Stimulated activated CD4-positive, alpha-beta T cell treated with anti-CD3 and anti-CD28 coated beads, TNF-alpha, amount 100 ng/mL, for 48 hours (primary cell): ENCODE results near the gene LHX4.

Experiments used
- DNase-seq, 3 donors: peaks; one replicate each; pipeline ENCODE4 v3.0.0-alpha.2; 2020; ENCODE audit warnings: low read depth in 3 of 3

Gene LHX4

DNA sequence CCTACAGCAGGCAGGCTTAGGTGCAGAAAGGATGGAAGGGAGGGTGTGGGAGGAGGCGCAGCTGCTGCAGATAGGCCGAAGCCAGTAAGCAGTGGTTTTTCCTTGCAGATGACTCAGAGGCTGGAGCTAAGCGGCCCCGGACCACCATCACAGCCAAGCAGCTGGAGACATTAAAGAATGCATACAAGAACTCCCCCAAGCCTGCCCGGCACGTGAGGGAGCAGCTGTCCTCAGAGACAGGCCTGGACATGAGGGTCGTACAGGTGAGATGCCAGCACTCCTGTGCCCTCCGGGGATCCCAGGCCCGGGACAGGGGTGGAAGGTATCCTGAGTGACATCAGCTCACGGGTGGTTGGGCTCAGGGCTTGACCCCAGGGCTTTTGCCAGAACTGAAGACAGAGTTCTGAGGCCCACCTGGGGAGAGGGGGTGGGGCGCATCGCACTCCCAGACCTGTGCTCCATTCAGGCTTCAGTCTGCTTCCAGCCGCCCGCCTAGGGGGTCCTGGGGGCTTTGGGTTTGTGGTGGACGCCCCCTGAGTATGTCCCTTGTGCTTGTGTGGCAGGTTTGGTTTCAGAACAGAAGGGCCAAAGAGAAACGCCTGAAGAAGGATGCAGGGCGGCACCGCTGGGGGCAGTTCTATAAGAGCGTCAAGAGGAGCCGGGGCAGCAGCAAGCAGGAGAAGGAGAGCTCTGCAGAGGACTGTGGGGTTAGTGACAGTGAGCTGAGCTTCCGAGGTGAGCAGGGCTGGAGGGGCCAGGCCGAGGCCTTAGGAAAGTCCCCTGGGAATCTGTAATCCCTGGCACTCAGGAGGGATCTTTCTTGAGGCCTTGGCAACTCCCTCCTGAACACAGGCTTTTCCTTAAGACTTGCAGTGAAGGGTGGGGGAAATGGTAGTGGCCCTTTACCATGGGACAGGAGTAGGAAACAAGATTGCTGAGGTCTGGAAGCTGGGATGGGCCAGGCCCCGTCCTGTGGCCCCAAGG lies 41.5 kb downstream of the LHX4 start:
- DNase-seq, result no peak

DNA sequence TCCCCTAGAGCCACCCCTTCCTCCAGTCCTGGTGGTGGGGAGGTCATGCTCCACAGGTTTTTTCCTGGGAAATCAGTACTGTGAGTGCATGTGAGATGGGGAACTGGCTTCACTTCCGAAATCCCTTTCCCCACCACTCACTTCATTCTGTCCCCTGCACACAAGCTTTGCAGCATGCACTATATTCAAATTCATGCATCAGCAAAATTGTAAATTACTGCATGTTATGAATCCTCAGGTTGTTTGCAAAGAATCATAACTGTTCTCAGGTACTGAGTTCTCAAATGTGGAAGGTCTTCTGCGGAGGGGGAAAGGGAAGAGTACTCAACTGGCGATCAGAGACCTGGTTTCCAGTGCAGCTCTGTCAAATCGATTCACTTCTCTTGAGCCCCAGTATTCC lies 42.3 kb downstream of the LHX4 start:
- DNase-seq, result no peak

DNA sequence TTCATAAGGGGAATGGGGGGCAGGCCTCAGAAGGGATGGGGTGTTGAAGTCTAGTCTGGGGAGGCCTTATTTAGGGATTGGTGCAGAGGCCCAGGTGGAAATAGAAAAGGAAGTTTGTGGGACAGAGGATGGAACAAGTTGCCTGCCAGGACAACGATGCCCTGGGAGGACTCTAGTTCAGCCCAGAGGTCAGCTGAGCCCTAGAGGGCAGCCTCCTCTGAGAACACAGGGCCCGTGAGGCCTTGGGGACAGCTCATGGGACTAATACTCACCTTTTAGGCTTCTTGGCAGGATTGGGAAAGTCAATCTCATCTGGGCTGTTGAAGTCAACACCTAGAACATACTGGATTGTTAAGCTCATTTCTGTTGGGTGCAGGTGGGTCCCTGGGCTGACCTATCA lies 43.0 kb downstream of the LHX4 start:
- no peak for DNase-seq

DNA sequence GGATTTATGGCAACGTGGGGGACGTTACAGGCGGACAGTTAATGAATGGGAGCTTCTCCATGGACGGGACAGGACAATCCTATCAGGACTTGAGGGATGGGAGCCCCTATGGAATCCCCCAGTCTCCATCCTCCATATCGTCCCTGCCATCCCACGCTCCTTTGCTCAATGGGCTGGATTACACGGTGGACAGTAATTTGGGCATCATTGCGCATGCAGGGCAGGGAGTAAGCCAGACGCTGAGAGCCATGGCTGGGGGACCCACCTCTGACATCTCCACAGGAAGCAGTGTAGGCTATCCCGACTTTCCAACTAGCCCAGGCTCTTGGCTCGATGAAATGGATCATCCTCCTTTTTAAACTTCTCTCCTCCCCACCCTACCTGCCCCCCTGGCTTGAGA lies 44.2 kb downstream of the LHX4 start:
- no peak for DNase-seq

DNA sequence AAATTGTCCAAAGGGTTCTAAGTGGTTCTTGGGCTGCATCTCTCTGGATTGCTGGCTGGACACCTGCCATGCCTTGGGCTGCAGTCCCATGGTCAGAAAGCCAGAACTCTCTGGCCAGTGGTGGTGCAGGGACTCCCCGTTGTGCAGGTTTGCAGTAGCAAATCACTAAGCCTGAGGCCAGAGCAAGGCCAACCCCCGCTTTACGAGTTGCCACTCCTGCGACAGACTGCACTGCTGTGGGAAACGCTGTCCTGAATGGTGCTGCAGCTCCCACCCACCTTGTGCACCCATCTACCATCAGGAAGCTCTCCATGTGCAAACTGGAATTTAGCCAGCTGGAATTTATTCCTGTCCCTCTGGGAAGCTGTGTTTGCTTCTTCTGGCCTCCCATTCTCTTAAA lies 45.7 kb downstream of the LHX4 start:
- DNase-seq, result no peak

DNA sequence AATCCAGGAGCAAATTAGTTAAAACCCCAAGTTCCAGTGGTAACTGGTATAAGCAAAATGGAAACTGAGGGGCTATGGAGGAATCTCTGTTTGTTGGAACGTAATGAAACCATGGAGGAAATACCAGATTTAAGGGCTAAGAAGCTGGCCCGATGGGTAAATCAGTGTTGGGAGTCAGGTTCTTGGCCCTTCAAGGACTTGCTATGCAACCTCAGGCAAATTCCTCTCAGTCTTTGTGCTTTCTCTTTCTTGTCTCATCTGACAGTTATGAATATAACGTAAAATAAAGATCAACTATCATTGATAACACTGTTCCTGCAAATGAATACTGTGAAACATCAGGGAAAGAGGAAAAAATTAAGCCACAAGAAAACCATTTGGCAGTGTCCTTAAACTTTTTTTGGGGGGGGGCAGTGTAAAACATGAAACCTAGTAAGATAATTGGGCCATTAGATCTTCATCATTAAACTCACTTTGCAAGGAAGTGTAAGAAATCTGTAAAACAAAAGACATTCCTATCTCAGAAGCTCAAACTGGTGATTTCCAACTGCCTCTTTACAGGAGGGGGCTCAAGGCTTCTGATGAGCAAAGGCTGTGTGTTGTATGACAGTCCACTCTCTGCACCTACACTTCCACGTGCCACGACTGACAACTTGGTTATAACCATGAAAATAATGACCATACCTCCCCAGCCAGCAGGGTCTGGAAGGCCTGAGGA lies 47.6 kb downstream of the LHX4 start:
- DNase-seq, result no peak

DNA sequence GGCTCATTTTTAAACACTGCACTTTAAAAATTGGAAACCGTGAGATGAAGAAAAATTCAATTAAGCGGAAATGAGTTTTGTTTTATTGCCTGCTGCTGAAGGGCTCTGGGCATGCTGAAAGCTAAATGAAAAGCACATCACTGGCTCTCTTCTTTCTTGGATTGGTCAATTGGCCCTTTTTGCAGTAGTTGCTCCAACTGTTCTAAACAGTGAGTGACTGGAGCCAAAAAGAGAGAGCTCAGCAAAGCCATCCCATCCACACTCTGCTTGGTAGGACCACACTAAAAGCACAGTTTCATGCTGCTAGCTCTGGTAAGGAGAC lies 48.1 kb downstream of the LHX4 start:
- DNase-seq, result no peak

DNA sequence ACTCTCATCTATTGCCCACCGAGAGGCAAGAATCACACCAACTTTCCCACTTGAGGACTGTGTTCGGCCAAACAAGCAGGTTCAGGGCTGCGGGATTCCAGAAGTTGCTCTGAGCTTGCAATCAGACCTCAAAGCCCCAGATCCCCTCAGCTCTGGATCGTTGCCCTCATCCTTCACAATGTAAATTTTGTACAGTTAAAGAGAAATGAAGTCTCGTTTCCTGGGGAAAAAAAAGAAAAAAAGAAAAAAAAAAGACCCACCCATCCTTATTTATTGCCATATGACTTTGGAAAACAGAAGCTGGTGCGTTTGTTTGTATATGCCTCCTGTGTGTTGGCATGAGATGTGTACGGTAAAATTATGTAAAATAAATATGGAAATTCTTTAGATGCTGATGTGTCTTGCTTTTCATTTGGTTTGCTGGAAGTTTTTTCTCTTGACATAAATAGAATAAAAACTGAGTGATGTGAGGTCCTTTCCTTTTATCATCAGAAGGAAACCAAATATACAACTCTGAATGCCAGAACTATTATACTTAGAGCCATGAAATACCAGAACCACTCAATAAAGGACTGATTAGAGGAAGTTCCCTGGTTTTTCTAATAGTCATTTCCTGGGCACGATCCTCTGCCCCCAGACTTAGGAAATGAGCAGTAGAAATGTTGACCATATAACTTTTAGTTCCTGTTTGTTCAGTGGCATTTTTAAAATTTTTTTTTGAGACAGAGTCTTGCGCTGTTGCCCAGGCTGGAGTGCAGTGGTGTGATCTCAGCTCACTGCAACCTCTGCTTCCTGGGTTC lies 48.7 kb downstream of the LHX4 start:
- no peak for DNase-seq

DNA sequence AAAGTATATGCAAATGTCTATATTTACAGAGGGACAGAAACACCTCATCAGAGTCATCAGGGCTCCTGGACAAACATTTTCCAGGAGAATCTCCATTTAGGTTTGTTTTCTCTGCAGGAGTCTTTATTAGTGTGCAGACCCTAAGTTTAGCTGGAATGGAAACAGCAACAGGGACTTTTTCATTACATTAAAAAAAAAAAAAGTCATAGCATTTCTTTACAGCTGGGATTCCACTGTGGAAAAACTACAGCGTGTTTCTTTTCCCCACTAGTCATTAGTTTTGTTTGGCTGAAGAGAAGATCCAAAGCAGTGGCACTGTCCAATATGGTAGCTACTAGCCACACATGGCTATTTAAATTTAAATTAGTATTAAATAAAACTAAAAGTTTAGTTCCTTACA lies 49.6 kb downstream of the LHX4 start:
- no peak for DNase-seq

DNA sequence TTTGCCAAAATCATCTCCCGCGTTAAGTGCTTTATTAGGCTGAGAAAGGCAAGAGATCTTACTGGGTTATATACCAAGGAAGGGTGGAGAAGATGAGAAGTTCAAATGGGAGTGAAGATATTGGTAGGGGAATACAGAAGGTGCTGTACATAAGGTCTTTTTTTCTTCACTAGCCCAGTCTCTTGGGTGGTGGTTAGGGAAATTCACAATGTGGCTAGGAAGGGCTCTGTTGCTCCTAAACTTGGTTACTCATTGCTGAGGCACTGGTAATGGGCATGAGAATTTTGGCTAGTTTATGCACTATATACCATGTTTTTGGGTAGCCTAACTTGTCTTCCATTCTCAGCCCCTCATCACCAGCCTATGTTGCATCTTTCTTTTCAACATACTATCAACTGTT lies 50.6 kb downstream of the LHX4 start:
- DNase-seq, result no peak

DNA sequence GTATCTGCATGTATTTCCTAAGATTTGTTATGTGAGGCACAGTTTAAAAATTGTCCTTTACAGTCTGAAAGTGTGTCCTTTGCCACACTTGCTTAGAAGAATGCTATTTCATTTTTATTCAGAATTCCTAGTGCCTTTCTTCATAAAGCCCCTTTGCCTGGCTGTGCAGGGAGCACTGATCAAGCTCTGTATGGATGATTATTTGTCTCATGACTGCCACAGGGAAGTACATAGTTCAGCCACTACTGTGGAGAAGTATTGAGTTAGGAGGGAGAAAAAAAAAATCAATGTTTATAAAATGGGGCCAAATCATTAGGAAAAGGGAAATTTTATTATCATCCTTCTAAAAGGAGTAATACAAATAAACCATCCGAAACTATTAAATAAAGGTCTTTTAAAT lies 51.4 kb downstream of the LHX4 start:
- no peak for DNase-seq

DNA sequence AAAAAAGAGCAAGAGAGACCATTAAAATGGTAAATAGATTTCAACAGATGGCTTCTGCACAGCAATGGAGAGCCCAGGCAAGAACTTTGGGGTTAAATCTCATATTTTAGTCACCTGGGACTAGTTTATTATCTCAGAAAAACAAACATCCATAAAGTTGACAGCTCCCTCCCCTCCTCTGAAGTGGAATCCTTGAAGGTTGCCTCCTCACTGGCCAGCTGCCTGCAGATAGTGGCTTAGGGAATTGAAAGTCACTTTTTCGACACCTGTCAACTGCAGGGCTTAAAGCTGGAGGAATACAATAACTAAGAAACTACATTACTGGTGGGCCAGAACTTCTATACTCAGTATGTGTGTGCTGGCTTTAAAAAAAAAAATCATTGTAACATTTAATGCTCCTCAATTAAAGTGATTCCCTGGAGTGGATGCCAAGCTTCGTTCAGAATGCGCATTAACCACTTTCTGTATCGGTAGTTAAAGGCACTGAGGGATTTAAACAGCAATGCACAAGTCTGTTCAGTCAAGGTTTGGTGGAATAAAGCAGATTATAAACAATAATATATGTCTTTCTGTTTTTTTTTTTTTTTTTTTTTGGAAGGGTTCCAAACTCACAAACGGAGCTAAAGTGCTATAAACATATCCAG lies 52.5 kb downstream of the LHX4 start:
- DNase-seq, result no peak

DNA sequence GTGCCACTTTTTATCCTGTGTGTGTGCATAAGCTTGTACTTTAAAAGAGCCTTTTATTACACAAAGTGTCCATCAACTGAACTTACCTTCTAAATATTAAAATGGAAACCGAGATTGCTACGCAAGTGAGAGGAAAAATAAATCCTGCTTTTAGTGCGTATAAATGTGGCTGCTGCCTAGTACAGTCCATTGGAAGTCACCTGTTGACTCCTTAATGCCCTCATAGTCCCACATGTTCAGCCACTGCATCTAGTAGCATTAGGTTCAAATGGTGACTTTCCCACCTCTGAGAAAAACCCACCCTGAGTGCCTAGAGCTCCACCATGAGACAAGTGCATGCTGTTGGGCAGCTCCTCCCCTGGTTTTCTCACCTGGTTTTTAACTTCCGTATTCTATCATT lies 53.0 kb downstream of the LHX4 start:
- no peak for DNase-seq

DNA sequence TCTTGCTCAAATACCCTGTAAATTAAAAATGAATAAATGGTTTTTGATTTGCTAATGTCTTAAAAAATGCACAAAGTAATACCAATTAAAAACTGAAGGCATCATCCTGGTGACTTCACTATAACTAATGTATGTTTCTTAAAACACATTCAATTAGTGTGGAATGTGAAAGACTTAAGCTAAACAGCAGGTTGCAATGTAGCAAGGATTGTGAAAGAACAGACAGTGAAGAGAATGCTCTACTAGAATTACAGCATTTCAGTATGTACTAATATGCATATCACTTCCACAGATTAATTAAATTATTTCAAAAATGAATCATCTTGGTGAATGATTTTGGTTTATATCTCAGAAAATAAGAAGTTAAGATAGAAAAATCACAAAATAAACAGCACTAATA lies 56.4 kb downstream of the LHX4 start:
- no peak for DNase-seq

DNA sequence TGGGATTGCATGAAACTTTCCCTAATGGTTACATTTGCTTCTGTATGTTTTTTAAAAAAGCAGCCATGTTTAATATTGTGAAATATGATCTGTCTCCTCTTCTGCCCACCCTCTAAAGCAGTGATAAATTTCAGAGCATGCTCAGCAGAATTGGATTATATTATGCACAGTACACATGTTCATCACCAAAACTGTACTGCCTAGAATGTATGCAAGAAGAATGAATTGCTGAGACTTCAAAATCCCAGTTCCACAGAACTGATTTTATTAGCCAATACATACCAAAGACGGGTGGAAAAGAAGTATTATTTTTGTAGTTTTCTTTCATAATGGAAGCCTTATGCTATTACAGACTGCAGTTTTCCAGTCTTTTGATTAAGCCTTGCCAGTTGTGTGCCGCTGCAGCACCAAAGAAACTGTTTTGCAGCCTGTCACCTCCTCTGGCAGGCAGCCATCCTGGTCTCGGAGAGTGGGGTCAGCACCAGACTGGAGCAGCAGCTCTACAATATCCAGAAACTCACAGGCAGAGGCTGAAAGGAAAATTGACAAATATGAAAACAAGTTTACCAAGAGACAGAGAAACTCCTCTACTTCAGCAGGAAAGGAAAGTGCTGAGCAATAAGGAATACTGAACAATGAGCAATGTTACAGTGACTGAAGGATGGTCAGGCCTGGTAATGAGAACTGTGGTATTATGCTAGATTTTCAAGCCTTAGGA lies 58.1 kb downstream of the LHX4 start:
- DNase-seq, result no peak

DNA sequence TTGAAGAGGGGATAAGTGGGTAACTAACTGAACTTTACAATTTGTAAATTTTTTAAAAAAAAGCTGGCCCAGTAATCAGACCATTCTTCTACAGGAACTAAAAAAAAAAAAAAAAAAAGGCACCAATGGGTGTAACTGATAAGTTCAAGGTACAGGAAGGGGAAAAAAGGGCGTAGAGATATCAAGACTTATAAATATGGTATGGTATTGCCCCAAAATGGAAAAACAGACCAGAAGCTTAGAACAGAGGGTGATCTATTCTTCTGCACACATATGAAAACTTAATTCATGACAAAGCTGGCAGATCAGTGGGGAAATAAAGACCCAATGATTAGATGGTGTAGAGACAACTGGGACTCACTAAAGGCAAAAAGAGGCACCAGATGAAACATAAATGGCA lies 58.9 kb downstream of the LHX4 start:
- no peak for DNase-seq

DNA sequence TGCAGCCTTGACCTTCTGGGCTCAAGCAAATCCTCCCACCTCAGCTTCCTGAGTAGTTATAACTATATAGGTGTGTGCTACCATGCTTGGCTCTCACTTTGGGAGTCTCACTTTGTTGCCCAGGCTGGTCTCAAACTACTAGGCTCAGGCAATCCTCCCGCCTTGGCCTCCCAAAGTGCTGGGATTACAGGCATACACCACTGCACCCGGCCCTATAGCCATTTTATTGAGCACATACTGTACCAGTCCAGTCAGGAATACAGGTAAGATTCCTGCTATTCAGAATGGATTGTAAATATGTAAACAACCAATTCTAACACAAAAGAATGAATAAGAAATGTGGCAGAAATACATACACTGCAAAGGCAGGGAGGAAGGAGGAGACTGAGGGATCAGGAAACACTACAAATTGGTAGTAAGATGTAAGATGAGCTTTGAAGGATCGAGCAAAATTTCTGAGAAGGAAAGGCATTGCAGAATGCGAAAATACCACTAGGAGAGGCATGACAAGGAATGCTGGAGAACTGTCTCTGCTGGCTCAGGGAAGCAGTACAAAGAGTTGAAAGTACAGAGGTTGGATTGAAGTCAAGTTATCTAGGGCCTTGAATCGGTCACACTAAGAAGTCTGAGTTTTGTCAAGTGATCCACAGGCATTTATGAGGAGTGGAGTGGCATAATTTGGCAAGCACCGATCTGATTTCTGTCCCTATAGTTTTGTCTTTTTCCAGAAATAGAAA lies 60.4 kb downstream of the LHX4 start:
- no peak for DNase-seq

DNA sequence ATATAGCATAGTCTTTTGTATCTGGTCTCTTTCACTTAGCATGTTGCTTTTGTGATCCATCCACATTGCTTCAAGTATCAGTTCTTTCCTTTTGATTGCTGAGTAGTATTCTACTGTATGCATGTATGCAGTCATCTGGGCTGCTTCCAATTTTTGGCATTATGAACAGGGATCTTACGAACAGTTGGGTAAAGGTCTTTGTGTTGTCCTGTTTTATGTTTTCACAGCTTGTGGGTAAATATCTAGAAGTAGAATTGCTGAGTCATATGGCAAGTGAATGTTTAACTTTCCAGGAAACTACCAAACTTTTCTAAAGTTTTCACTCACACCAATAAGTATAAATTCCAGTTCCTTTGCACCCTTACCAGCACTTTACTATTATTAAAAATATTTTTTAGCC lies 60.9 kb downstream of the LHX4 start:
- DNase-seq, result no peak

DNA sequence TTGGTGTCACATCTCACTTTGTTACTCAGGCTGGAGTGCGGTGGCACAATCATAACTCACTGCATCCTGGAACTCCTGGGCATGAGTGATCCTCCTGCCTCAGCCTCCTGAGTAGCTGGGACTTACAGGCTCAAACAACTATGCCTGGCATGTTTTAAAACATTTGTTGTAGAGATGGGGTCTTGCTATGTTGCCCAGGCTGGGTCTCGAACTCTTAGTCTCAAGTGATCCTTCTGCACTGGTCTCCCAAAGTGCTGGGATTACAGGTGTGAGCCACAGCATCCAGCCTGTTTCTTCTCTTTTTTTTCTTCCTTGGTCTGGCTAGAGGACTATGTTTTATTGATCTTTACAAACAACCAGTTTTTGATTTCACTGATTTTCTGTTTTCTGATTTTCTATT lies 64.6 kb downstream of the LHX4 start:
- no peak for DNase-seq

DNA sequence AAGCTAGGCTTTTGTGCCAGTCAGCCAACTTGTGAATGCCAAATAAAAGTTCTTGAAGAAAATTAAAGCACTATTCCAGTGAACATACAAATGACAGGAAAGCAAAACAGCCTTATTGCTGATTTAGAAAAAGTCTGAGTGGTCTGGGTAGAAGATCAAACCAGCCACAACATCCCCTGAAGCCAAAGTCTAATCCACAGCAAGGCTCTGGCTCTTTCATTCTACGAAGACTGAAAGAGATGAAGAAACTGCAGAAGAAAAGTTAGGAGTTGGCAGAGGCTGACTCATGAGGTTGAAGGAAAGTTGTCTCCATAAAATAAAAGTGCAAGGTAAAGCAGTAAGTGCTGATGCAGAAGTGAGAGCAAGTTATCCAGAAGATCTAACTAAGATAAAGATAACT lies 65.9 kb downstream of the LHX4 start:
- no peak for DNase-seq
